ENCODE results near the gene RERE.

GRCh38 chr1:8417625-8418024, 399.8 kb downstream of the RERE start:
- TF ChIP-seq L3MBTL2 (conservative IDR thresholded peaks at IDR 0.05) (no peak), BHLHE40 (IDR thresholded peaks at IDR 0.05; ENCODE audit: borderline replicate concordance) (no peak), SUZ12 (IDR thresholded peaks at IDR 0.05) (no peak), FOXK2 (IDR thresholded peaks at IDR 0.05) (no peak), FOXM1 (IDR thresholded peaks at IDR 0.05; ENCODE audit: borderline replicate concordance) (no peak), HDGF (IDR thresholded peaks at IDR 0.05; ENCODE audit: borderline replicate concordance) (no peak), SP1 (IDR thresholded peaks at IDR 0.05) (no peak)
